Measurements from ENCODE around the gene GLIPR1L2.

DNA sequence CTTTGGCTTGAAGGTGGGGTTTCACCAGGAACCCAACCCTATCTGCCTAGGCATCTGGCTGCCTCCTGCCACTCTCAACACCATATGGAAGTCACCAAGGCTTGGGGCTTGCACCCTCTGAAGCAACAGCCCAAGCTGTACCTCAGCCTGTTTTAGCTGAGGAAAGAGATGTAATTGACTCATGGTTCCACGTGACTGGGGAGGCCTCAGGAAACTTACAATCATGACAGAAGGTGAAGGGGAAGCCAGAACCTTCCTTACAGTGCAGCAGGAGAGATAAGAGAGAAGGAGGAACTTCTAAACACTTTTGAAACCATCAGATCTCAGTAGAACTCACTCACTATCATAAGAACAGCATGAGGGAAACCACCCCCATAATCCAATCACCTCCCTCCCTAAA is 29.5 kb upstream of the GLIPR1L2 start:
- TF ChIP-seq, protein P1, sequence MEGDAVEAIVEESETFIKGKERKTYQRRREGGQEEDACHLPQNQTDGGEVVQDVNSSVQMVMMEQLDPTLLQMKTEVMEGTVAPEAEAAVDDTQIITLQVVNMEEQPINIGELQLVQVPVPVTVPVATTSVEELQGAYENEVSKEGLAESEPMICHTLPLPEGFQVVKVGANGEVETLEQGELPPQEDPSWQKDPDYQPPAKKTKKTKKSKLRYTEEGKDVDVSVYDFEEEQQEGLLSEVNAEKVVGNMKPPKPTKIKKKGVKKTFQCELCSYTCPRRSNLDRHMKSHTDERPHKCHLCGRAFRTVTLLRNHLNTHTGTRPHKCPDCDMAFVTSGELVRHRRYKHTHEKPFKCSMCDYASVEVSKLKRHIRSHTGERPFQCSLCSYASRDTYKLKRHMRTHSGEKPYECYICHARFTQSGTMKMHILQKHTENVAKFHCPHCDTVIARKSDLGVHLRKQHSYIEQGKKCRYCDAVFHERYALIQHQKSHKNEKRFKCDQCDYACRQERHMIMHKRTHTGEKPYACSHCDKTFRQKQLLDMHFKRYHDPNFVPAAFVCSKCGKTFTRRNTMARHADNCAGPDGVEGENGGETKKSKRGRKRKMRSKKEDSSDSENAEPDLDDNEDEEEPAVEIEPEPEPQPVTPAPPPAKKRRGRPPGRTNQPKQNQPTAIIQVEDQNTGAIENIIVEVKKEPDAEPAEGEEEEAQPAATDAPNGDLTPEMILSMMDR (conservative IDR thresholded peaks at IDR 0.05; ENCODE audit: low read depth, low read length) = no peak
- no peak for TF ChIP-seq EZH2 (IDR thresholded peaks at IDR 0.05; ENCODE audit: borderline replicate concordance, low read depth, low read length, poor library complexity, severe bottlenecking)

All from A673 (cell line).